ENCODE results near the gene ZC3H18.

The ZC3H18 gene

GRCh38 chr16:88678224-88678979 lies 108.2 kb downstream of the ZC3H18 start:
- DNase-seq (ENCODE audit: low read depth): no peak
- H3K4me3 ChIP-seq (ENCODE audit: low read length): no peak overlapping the region
- no peak for TF ChIP-seq CTCF (IDR thresholded peaks at IDR 0.05; ENCODE audit: insufficient read depth, low read depth, low read length, missing control alignments)

DNA sequence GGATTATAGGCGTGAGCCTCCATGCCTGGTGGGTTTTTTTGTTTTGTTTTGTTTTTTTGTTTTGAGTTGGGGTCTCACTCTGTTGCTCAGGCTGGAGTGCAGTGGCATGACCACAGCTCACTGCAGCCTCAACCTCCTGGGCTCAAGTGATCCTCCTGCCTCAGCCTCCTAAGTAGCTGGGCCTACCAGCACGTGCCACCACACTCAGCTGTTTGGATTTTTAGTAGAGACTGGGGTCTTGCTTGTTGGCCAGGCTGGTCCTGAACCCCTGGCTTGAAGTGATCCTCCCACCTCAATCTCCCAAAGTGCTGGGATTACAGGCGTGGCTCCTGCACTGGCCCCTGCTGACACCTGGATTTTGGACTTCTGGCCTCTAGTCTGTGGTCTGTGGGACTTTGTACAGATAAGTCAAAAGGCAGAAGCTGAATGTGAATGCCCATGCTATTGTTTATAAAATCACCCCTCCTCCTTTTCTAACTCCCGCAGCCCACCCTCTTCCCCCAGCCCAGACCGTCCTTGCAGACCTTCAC lies 110.4 kb downstream of the ZC3H18 start:
- no peak overlapping the region for H3K4me3 ChIP-seq (ENCODE audit: low read length)
- TF ChIP-seq CTCF (IDR thresholded peaks at IDR 0.05; ENCODE audit: insufficient read depth, low read depth, low read length, missing control alignments): no peak
- no peak for DNase-seq (ENCODE audit: low read depth)

- peak; percentile 65 for TF ChIP-seq CTCF (IDR thresholded peaks at IDR 0.05; ENCODE audit: insufficient read depth, low read depth, low read length, missing control alignments)
- peak; percentile 66 for DNase-seq (ENCODE audit: low read depth)
- H3K4me3 ChIP-seq (ENCODE audit: low read length): no peak overlapping the region
Measured at GRCh38 chr16:88681084-88681680, 111.0 kb downstream of the ZC3H18 start.
